ENCODE data around the gene C11orf16. TPM values are rescaled to one million over a fixed set of nuclear protein-coding genes. Genes with fewer than 3 reads are reported as not detected.

C11orf16 gene
- total and polyA plus RNA-seq, 2 donors (not counting 1 experiment from before 2014, with no cell fraction given) = not detected

- Histone ChIP-seq H3K79me2 (ENCODE audit: control insufficient read depth, insufficient read depth, low read length) (no peaks in the 10 kb centered on the region), H3K36me3 (ENCODE audit: control insufficient read depth, insufficient read depth, low read length) (peaks cover 3% of the 10 kb centered on the region), H3K9me3 (ENCODE audit: control insufficient read depth, insufficient read depth, low read depth, low read length) (no peaks in the 10 kb centered on the region), H2AFZ (ENCODE audit: low read length) (no peak overlapping the region), H3K27ac (ENCODE audit: insufficient read depth, low read length) (no peak overlapping the region), H3K4me1 (ENCODE audit: control insufficient read depth, extremely low read depth, insufficient read depth, low read length) (no peaks in the 10 kb centered on the region), H3K4me3 (replicated peaks in 1 of 4; ENCODE audit: control extremely low read depth in 1 of 4, insufficient read depth in 1 of 4, low read depth in 3 of 4, low read length in 4 of 4) (no peak overlapping the region), H3K27me3 (ENCODE audit: control insufficient read depth, insufficient read depth, low read length) (no peaks in the 10 kb centered on the region), H3K4me2 (ENCODE audit: extremely low read depth, insufficient read depth, low read length) (no peak overlapping the region), H3K9ac (ENCODE audit: insufficient read depth, low read length) (no peak overlapping the region), H4K20me1 (ENCODE audit: control insufficient read depth, extremely low read depth, insufficient read depth, low read length) (no peaks in the 10 kb centered on the region)
- no peak for TF ChIP-seq EZH2 (IDR thresholded peaks at IDR 0.05; ENCODE audit: low read length, missing control alignments)
- TF ChIP-seq CTCF (conservative IDR thresholded peaks at IDR 0.05 in 1 of 2, IDR thresholded peaks at IDR 0.05 in 1 of 2; ENCODE audit: low read depth in 1 of 2, low read length in 2 of 2) = no peak
- no peak for DNase-seq (ENCODE audit: low read depth in 2 of 2)
Measured at GRCh38 chr11:8928205-8928604, 4.5 kb downstream of the C11orf16 start.

- H2AFZ ChIP-seq (ENCODE audit: low read length) = no peak overlapping the region
- no peak overlapping the region for H3K4me2 ChIP-seq (ENCODE audit: extremely low read depth, insufficient read depth, low read length)
- peaks cover 3% of the 10 kb centered on the region for H3K36me3 ChIP-seq (ENCODE audit: control insufficient read depth, insufficient read depth, low read length)
- H3K27ac ChIP-seq (ENCODE audit: insufficient read depth, low read length) = no peak overlapping the region
- no peak overlapping the region for H3K4me3 ChIP-seq (replicated peaks in 1 of 4; ENCODE audit: control extremely low read depth in 1 of 4, insufficient read depth in 1 of 4, low read depth in 3 of 4, low read length in 4 of 4)
- H3K27me3 ChIP-seq (ENCODE audit: control insufficient read depth, insufficient read depth, low read length) = no peaks in the 10 kb centered on the region
- no peak overlapping the region for H3K9ac ChIP-seq (ENCODE audit: insufficient read depth, low read length)
- no peaks in the 10 kb centered on the region for H3K9me3 ChIP-seq (ENCODE audit: control insufficient read depth, insufficient read depth, low read depth, low read length)
- H4K20me1 ChIP-seq (ENCODE audit: control insufficient read depth, extremely low read depth, insufficient read depth, low read length) = no peaks in the 10 kb centered on the region
- TF ChIP-seq CTCF (conservative IDR thresholded peaks at IDR 0.05 in 1 of 2, IDR thresholded peaks at IDR 0.05 in 1 of 2; ENCODE audit: low read depth in 1 of 2, low read length in 2 of 2) = no peak
- TF ChIP-seq EZH2 (IDR thresholded peaks at IDR 0.05; ENCODE audit: low read length, missing control alignments) = no peak
- H3K4me1 ChIP-seq (ENCODE audit: control insufficient read depth, extremely low read depth, insufficient read depth, low read length) = no peaks in the 10 kb centered on the region
- DNase-seq (ENCODE audit: low read depth in 2 of 2) = no peak
- no peaks in the 10 kb centered on the region for H3K79me2 ChIP-seq (ENCODE audit: control insufficient read depth, insufficient read depth, low read length)
Measured at GRCh38 chr11:8927233-8927632, 5.5 kb downstream of the C11orf16 start.

GRCh38 chr11:8926236-8926635 lies 6.5 kb downstream of the C11orf16 start:
- Histone ChIP-seq H4K20me1 (ENCODE audit: control insufficient read depth, extremely low read depth, insufficient read depth, low read length) (no peaks in the 10 kb centered on the region), H3K9me3 (ENCODE audit: control insufficient read depth, insufficient read depth, low read depth, low read length) (no peaks in the 10 kb centered on the region), H2AFZ (ENCODE audit: low read length) (no peak overlapping the region), H3K27me3 (ENCODE audit: control insufficient read depth, insufficient read depth, low read length) (no peaks in the 10 kb centered on the region), H3K79me2 (ENCODE audit: control insufficient read depth, insufficient read depth, low read length) (no peaks in the 10 kb centered on the region), H3K4me1 (ENCODE audit: control insufficient read depth, extremely low read depth, insufficient read depth, low read length) (no peaks in the 10 kb centered on the region), H3K4me3 (replicated peaks in 1 of 4; ENCODE audit: control extremely low read depth in 1 of 4, insufficient read depth in 1 of 4, low read depth in 3 of 4, low read length in 4 of 4) (no peak overlapping the region), H3K9ac (ENCODE audit: insufficient read depth, low read length) (no peak overlapping the region), H3K36me3 (ENCODE audit: control insufficient read depth, insufficient read depth, low read length) (peaks cover 3% of the 10 kb centered on the region), H3K27ac (ENCODE audit: insufficient read depth, low read length) (no peak overlapping the region), H3K4me2 (ENCODE audit: extremely low read depth, insufficient read depth, low read length) (no peak overlapping the region)
- DNase-seq (ENCODE audit: low read depth in 2 of 2) = no peak
- TF ChIP-seq EZH2 (IDR thresholded peaks at IDR 0.05; ENCODE audit: low read length, missing control alignments) = no peak
- TF ChIP-seq CTCF (conservative IDR thresholded peaks at IDR 0.05 in 1 of 2, IDR thresholded peaks at IDR 0.05 in 1 of 2; ENCODE audit: low read depth in 1 of 2, low read length in 2 of 2) = no peak
